ENCODE measurements around the gene LMBR1L. TPM values are rescaled to one million over a fixed set of nuclear protein-coding genes. Genes with fewer than 3 reads are reported as not detected.
A peak's percentile ranks its signal among the peaks of the same experiment; 100 is the strongest.

Gene LMBR1L
- total RNA-seq, 1 experiment from 2014 or later: 78.2 TPM

- no peak for ATAC-seq
- Mint-ChIP-seq H3K27ac (no peak overlapping the region), H3K4me1 (peaks cover 24% of the 10 kb centered on the region), H3K4me3 (no peak overlapping the region), H3K9me3 (no peaks in the 10 kb centered on the region), H3K36me3 (peaks cover 39% of the 10 kb centered on the region), H3K27me3 (ENCODE audit: low read depth) (no peaks in the 10 kb centered on the region)
- no peak for TF ChIP-seq ZNF138 (CRISPR knock-in tag; conservative IDR thresholded peaks at IDR 0.05)
- TF ChIP-seq JUN (CRISPR knock-in tag; IDR thresholded peaks at IDR 0.05): no peak
- TF ChIP-seq ZNF671 (CRISPR knock-in tag; IDR thresholded peaks at IDR 0.05): no peak
- TF ChIP-seq USF2 (CRISPR knock-in tag; IDR thresholded peaks at IDR 0.05): no peak
- no peak for TF ChIP-seq ATF1 (CRISPR knock-in tag; IDR thresholded peaks at IDR 0.05)
- no peak for TF ChIP-seq RELA (CRISPR knock-in tag; IDR thresholded peaks at IDR 0.05; ENCODE audit: borderline replicate concordance)
- TF ChIP-seq NFATC4 (CRISPR knock-in tag; IDR thresholded peaks at IDR 0.05): no peak
- no peak for DNase-seq (ENCODE audit: low spot score)
- POLR2A ChIA-PET: no interaction called here
- CTCF ChIA-PET: interaction anchor here (0.6 to 14.5 kb wide), 6 partner anchors 10 to 117 kb away, joined by 3 to 216 read pairs (median 4); partner anchors contain the start of gene DHH
Measured at GRCh38 chr12:49104822-49105221, 5.8 kb downstream of the LMBR1L start.

- Mint-ChIP-seq H3K36me3 (peaks cover 42% of the 10 kb centered on the region), H3K4me3 (no peak overlapping the region)
- POLR2A ChIA-PET: no interaction called here
Measured at GRCh38 chr12:49100380-49100779, 10.3 kb downstream of the LMBR1L start.

GRCh38 chr12:49098703-49099102 is 11.9 kb downstream of the LMBR1L start:
- H3K4me3 Mint-ChIP-seq: no peak overlapping the region
- peaks cover 33% of the 10 kb centered on the region for H3K36me3 Mint-ChIP-seq
- H3K9me3 Mint-ChIP-seq: no peaks in the 10 kb centered on the region
- CTCF ChIA-PET: interaction anchor here (0.6 to 14.5 kb wide), 30 partner anchors 11 to 244 kb away, joined by 3 to 216 read pairs (median 4); partner anchors contain the start of genes LMBR1L, PRPH, RHEBL1 and TROAP
- peaks cover 22% of the 10 kb centered on the region for H3K27me3 Mint-ChIP-seq (ENCODE audit: low read depth)
- ATAC-seq (no peak), DNase-seq (ENCODE audit: low spot score) (no peak)
- H3K4me1 Mint-ChIP-seq: peaks cover 14% of the 10 kb centered on the region
- POLR2A ChIA-PET: interaction anchor here (0.7 to 1.2 kb wide), 4 partner anchors 22 to 43 kb away, joined by 3 to 4 read pairs (median 4); partner anchors contain the start of gene TUBA1B
- TF ChIP-seq ZNF138 (CRISPR knock-in tag; conservative IDR thresholded peaks at IDR 0.05) (no peak), ZNF512 (CRISPR knock-in tag; IDR thresholded peaks at IDR 0.05; ENCODE audit: borderline replicate concordance) (no peak), TEAD1 (CRISPR knock-in tag; IDR thresholded peaks at IDR 0.05) (no peak), ZNF121 (CRISPR knock-in tag; IDR thresholded peaks at IDR 0.05) (peak; percentile 64; the same call in 1 of the 2 replicates)
- H3K27ac Mint-ChIP-seq: no peak overlapping the region

More at GRCh38 chr12:49100380-49100779, 10.3 kb downstream of the LMBR1L start:
- ATAC-seq: no peak
- Mint-ChIP-seq H3K4me1 (peaks cover 5% of the 10 kb centered on the region), H3K27me3 (ENCODE audit: low read depth) (peaks cover 5% of the 10 kb centered on the region), H3K9me3 (no peaks in the 10 kb centered on the region), H3K27ac (no peak overlapping the region)
- CTCF ChIA-PET: interaction anchor here (0.6 to 14.5 kb wide), 7 partner anchors 8 to 135 kb away, joined by 3 to 216 read pairs (median 18); partner anchors contain the start of gene LMBR1L
- TF ChIP-seq ZNF671 (CRISPR knock-in tag; IDR thresholded peaks at IDR 0.05) (no peak), ZNF232 (CRISPR knock-in tag; IDR thresholded peaks at IDR 0.05) (no peak)
- no peak for DNase-seq (ENCODE audit: low spot score)

- Mint-ChIP-seq H3K36me3 (peaks cover 29% of the 10 kb centered on the region), H3K9me3 (no peaks in the 10 kb centered on the region), H3K4me1 (peaks cover 21% of the 10 kb centered on the region), H3K4me3 (no peak overlapping the region), H3K27me3 (ENCODE audit: low read depth) (peaks cover 29% of the 10 kb centered on the region), H3K27ac (no peak overlapping the region)
- peak; percentile 73 for ATAC-seq
- CTCF ChIA-PET: interaction anchor here (0.6 to 14.5 kb wide), 28 partner anchors 11 to 245 kb away, joined by 3 to 216 read pairs (median 4); partner anchors contain the start of genes LMBR1L, PRPH, RHEBL1 and TROAP
- POLR2A ChIA-PET: interaction anchor here (1.0 kb wide), 2 partner anchors 23 to 34 kb away, joined by 3 to 4 read pairs; no protein-coding TSS in a partner anchor
- peak; percentile 87 for DNase-seq (ENCODE audit: low spot score)
- TF ChIP-seq CTCF (IDR thresholded peaks at IDR 0.05): peak; percentile 92
- TF ChIP-seq JUN (CRISPR knock-in tag; IDR thresholded peaks at IDR 0.05): no peak
Measured at GRCh38 chr12:49098035-49098451, 12.6 kb downstream of the LMBR1L start.
